ENCODE data around the gene MTAP.

Gene MTAP

DNA sequence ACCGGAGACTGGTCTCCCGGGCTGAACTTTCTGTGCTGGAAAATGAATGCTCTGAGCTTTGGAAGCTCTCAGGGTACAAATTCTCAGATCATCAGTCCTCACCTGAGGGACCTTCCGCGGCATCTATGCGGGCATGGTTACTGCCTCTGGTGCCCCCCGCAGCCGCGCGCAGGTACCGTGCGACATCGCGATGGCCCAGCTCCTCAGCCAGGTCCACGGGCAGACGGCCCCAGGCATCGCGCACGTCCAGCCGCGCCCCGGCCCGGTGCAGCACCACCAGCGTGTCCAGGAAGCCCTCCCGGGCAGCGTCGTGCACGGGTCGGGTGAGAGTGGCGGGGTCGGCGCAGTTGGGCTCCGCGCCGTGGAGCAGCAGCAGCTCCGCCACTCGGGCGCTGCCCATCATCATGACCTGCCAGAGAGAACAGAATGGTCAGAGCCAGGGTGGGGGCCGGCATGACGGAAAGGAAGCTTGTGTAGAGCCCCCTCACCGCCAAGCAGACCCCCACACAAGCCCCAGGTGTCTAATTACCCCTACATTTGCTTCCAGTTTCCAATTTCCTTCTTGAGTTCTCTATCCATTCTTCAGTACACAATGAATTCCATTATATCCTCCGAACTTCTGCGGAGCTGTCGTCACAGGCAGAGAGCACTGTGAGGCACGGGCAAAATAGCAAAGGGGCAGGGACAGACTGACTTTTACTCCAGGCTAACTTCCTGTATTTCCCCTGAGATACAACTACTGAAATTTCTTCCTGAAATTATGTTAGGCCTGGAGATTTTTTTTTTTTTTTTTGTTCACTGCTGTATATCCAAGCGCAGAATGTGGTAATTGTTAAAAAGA lies 168.6 kb downstream of the MTAP start:
- no peak for DNase-seq (ENCODE audit: low read depth)

DNA sequence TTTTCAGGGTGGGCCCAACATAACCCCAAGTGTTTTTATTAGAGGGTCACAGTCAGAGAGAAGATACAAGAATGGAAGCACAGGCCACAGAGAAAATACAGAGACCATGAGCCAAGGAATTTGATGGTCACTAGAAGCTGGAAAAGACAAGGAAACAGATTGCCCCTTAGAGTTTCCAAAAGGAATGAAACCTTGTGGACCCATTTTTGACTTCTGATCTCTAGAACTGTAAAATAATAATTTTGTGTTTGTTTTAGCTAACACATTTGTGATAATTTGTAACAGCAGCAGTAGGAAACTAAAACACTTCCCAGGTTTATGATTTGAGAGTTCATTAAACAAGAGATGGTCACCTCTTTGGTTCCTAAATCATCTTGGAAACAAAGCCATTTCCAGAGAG lies 169.9 kb downstream of the MTAP start:
- no peak for DNase-seq (ENCODE audit: low read depth)

DNA sequence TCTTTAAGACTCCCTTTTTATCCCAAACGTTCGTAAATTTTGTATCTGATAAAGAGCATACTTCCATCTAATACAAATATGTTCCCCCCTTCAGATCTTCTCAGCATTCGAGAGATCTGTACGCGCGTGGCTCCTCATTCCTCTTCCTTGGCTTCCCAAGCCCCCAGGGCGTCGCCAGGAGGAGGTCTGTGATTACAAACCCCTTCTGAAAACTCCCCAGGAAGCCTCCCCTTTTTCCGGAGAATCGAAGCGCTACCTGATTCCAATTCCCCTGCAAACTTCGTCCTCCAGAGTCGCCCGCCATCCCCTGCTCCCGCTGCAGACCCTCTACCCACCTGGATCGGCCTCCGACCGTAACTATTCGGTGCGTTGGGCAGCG lies 171.9 kb downstream of the MTAP start:
- DNase-seq (ENCODE audit: low read depth), result no peak

DNA sequence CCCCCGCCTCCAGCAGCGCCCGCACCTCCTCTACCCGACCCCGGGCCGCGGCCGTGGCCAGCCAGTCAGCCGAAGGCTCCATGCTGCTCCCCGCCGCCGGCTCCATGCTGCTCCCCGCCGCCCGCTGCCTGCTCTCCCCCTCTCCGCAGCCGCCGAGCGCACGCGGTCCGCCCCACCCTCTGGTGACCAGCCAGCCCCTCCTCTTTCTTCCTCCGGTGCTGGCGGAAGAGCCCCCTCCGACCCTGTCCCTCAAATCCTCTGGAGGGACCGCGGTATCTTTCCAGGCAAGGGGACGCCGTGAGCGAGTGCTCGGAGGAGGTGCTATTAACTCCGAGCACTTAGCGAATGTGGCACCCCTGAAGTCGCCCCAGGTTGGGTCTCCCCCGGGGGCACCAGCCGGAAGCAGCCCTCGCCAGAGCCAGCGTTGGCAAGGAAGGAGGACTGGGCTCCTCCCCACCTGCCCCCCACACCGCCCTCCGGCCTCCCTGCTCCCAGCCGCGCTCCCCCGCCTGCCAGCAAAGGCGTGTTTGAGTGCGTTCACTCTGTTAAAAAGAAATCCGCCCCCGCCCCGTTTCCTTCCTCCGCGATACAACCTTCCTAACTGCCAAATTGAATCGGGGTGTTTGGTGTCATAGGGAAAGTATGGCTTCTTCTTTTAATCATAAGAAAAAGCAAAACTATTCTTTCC lies 172.4 kb downstream of the MTAP start:
- no peak for DNase-seq (ENCODE audit: low read depth)

DNA sequence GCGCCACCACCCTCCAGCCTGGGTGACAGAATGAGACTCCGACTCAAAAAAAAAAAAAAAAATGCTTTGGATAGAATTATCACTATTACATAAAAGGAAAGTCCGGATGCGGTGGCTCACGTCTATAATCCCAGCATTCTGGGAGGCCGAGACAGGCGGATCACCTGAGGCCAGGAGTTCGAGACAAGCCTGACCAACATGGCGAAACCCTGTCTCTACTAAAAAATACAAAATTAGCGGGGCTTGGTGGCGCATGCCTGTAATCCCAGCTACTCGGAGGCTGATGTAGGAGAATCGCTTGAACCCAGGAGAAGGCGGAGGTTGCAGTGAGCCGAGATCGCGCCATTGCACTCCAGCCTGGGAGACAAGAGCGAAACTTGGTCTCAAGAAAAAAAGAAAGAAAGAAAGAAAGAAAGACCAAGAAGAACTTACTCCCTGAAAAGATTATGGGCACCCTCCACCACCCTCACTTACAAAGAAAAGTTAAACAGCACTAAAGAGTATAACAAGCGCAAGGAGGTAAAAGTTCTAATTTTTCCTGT lies 174.0 kb downstream of the MTAP start:
- DNase-seq (ENCODE audit: low read depth), result no peak

DNA sequence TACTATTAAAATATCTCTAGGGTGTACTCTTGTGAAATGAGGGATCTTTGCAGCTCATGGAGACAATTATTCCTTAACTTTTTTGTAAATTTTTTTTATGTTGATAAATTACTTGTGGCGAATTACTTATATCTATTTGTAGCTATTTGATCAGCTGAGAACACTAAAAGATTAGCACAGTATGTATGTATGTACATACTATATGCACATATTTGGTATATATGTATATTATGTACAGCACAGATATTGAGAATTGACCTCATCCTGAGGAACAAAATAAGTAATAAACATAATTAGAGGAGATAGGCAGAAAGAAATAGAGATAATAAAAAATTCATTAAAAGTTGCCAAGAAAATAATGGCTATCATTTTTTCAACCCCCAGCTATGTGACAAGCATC lies 180.0 kb downstream of the MTAP start:
- no peak for DNase-seq (ENCODE audit: low read depth)

DNA sequence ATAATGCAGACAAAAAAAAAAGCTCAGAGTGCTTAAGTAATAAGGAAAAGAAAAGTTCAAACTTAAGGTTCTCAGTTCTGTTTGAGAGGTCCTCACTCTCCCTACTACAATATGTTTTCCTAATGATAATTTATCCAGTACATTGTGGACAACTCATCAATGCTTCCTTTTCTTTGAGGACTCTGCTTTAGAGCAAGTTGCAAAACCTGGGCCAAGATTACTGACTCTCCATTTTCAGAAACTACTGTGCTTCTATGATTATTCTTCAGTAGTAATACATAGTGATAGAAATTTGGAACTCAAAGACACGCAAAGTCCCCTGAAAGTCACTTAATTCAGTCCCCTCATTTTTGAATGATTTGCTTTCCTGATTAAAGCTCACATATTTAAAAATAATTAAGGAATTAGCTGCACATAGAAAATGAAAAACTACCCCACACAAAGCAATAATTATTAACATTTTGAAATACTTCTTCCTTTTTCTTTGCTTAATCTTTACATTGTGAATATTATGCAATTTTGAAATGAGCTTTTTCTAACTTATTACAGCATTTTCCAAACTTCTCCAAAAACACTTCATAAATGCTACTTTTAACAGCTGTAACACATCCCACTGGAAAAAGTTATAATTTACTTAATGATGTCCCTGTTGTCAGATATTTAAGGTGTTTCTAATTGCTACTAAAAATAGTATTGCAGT lies 180.6 kb downstream of the MTAP start:
- DNase-seq (ENCODE audit: low read depth), result no peak

DNA sequence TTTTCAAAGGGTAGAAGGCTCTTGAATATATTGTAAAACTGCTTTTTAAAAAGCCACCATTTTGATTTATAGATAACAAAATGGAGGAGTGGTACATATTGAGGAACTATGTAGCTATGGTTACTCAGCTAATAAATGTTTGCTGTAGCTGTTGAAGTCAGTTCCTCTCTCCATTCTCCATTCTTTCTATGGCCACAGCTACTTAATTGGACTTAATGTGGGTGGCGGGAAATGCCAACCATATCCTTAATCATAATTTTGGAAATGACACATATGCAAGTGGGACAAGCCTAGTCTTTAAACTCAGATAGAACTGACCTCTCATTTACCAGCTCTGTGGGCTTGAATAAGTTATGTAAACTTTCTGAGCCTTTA lies 181.1 kb downstream of the MTAP start:
- no peak for DNase-seq (ENCODE audit: low read depth)

DNA sequence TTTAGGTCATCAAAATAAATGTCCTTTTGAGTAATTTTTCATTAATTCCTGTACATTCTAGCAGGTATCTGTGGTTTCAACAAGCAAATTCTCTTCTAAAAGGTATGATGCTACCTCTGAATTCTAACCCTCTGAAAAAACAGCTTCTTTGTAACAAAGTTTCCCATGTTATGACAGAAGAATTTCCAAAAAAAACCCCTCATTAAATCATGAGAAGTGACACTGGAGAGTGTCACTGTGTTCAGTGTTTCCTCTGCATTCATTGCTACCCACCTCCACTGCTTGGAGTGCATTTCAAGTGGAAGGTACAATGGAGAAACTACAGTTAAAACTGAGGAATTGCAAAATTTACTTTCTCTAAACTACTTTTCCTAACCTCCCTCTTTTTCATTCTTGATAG lies 181.7 kb downstream of the MTAP start:
- DNase-seq (ENCODE audit: low read depth), result no peak

DNA sequence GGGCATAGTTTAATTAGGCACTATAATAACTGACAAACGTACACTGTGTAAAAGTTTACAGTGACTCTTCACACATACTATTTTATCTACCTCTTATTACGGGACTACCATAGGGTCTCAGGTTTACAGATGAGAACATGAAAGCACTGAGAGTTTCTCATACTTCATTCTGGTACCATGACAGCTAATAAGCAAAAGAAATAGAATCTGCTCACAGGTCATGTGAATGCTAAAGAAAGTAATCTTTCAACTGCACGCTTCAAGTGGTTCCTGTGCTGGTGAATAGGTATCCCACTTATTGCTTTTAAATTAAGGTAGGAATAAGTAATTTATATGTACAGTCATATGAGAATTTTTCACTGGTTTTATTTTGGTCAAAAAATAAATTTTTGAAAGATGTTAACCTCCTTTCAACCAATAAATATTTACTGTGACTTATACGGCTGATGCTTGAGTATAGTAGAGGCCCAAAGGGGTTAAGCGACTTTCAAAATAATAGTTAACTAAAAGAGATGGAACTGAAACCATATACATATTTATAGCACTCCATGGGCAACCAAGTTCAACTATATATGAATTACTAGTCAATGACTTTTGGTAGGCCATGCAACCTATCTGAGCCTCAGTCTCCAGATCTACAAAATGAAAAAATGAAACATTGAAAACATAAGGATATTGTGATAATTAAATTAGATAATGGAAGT lies 183.7 kb downstream of the MTAP start:
- DNase-seq (ENCODE audit: low read depth), result no peak
